ENCODE results near the gene PLGRKT. TPM values are rescaled to one million over a fixed set of nuclear protein-coding genes. Genes with fewer than 3 reads are reported as not detected.

The PLGRKT gene
- total RNA-seq, 1 donor from 2014 or later: 22.9 TPM

GRCh38 chr9:5449521-5450358, 12.0 kb upstream of the PLGRKT start:
- FAIRE-seq: no peak
- H3K4me3 ChIP-seq (ENCODE audit: low read depth, low read length): peak overlapping the region; percentile 59
- DNase-seq (ENCODE audit: low read depth): peak; percentile 90

GRCh38 chr9:5448461-5449435, 11.0 kb upstream of the PLGRKT start:
- FAIRE-seq (no peak), DNase-seq (ENCODE audit: low read depth) (no peak)
- Histone ChIP-seq H3K36me3 (ENCODE audit: control insufficient read depth, insufficient read depth, low read length) (no peaks in the 10 kb centered on the region), H3K27me3 (ENCODE audit: control insufficient read depth, insufficient read depth, low read length) (no peaks in the 10 kb centered on the region), H3K4me3 (ENCODE audit: low read depth, low read length) (no peak overlapping the region)
- TF ChIP-seq CTCF (IDR thresholded peaks at IDR 0.05; ENCODE audit: insufficient read depth, low read length, severe bottlenecking): no peak

More at GRCh38 chr9:5449521-5450358, 12.0 kb upstream of the PLGRKT start:
- no peak for TF ChIP-seq CTCF (IDR thresholded peaks at IDR 0.05; ENCODE audit: insufficient read depth, low read length, severe bottlenecking)
- Histone ChIP-seq H3K27me3 (ENCODE audit: control insufficient read depth, insufficient read depth, low read length) (no peaks in the 10 kb centered on the region), H3K36me3 (ENCODE audit: control insufficient read depth, insufficient read depth, low read length) (no peaks in the 10 kb centered on the region)

- FAIRE-seq: no peak
- H3K36me3 ChIP-seq (ENCODE audit: control insufficient read depth, insufficient read depth, low read length): no peaks in the 10 kb centered on the region
- no peak for TF ChIP-seq CTCF (IDR thresholded peaks at IDR 0.05; ENCODE audit: insufficient read depth, low read length, severe bottlenecking)
- no peak for DNase-seq (ENCODE audit: low read depth)
- H3K4me3 ChIP-seq (ENCODE audit: low read depth, low read length): no peak overlapping the region
- H3K27me3 ChIP-seq (ENCODE audit: control insufficient read depth, insufficient read depth, low read length): no peaks in the 10 kb centered on the region
Measured at GRCh38 chr9:5448016-5448415, 10.3 kb upstream of the PLGRKT start.

- DNase-seq (ENCODE audit: low read depth): no peak
- Histone ChIP-seq H3K4me3 (ENCODE audit: low read depth, low read length) (no peak overlapping the region), H3K27me3 (ENCODE audit: control insufficient read depth, insufficient read depth, low read length) (no peaks in the 10 kb centered on the region), H3K36me3 (ENCODE audit: control insufficient read depth, insufficient read depth, low read length) (no peaks in the 10 kb centered on the region)
- FAIRE-seq: no peak
- TF ChIP-seq CTCF (IDR thresholded peaks at IDR 0.05; ENCODE audit: insufficient read depth, low read length, severe bottlenecking): no peak
Measured at GRCh38 chr9:5447337-5447736, 9.6 kb upstream of the PLGRKT start.

GRCh38 chr9:5446451-5447236, 8.9 kb upstream of the PLGRKT start:
- H3K4me3 ChIP-seq (ENCODE audit: low read depth, low read length): no peak overlapping the region
- FAIRE-seq (no peak), DNase-seq (ENCODE audit: low read depth) (peak; percentile 94)

More at GRCh38 chr9:5446451-5447236, 8.9 kb upstream of the PLGRKT start:
- no peak for TF ChIP-seq CTCF (IDR thresholded peaks at IDR 0.05; ENCODE audit: insufficient read depth, low read length, severe bottlenecking)
- no peaks in the 10 kb centered on the region for H3K27me3 ChIP-seq (ENCODE audit: control insufficient read depth, insufficient read depth, low read length)
- no peaks in the 10 kb centered on the region for H3K36me3 ChIP-seq (ENCODE audit: control insufficient read depth, insufficient read depth, low read length)

Measured in bronchial epithelial cell (primary cell).